MM.1S (cell line): Measurements from ENCODE around the gene CFAP46.

ENCODE experiments used
- CTCF ChIP-seq: fragments of 300-600 bp; sonication (generic); IDR thresholded peaks from 2 replicates; pipeline ENCODE4 v1.5.1; 2016; ENCODE audit warnings: antibody characterized with exemption, low read length, mixed read lengths
- EZH2 ChIP-seq: fragments of 300-600 bp; sonication (generic); optimal IDR thresholded peaks from 2 replicates; pipeline ENCODE3; 2017; ENCODE audit warnings: low read depth, mild to moderate bottlenecking, antibody characterized with exemption, low read length, mixed read lengths
- EZH2phosphoT487 ChIP-seq: fragments of 300-600 bp; sonication (generic); IDR thresholded peaks from 2 replicates; pipeline ENCODE4 v1.6.1; 2018; ENCODE audit warnings: antibody characterized with exemption, low read length

- TF ChIP-seq CTCF (no peak), EZH2 (no peak), EZH2phosphoT487 (no peak)
Observed at GRCh38 chr10:132951926-132952325, 9.6 kb upstream of the CFAP46 start.
